NCI-H1694 treated with DMSO at 0.1 percent for 48 hours (cell line): ENCODE results near the gene KIF27.
"Not testable (repeated sequence)": the region's sequence is repeated elsewhere in the genome, so short reads cannot be mapped to it uniquely, and the experiment has no call there.

Experiments used
- DNase-seq: peaks from one replicate; lab custom pipeline; 2025; lab: John Stamatoyannopoulos, UW

KIF27 gene

DNA sequence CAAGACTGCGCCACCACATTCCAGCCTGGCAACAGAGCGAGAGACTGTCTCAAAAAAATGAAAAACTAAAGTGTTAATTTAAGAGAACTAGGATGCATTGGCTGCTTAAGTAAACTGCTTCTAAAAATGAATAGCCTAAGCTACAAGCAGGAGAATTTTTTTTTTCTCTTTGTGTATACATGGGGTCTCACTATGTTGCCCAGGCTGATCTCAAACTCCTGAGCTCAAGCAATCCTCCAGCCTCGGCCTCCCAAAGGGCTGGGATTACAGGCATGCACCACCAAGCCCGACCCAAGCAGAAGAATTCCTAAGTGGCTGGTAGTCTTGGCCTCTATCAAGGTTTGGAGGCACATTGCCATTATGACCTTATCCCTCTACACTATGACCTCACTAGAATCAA, 106.1 kb downstream of the KIF27 start:
- DNase-seq, result not testable (repeated sequence)

DNA sequence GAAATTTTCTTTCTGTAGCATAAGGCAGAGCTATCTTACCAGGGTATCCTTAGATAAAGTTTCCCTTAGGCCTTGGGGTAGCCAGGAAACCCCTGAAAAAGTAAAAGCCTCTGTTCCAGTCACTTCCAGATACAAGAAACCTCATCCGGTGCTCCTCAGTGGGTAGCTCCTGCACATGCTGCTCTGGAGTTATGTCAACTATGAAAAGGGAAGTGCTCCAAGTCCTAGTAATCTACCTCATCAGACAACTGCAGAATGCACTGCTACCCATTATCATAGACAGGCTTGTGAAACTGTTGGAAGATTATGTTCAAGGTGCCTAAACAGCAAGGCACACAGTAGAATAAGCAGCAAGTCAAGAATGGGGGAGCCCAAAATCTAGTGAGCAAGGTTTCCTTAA, 112.0 kb downstream of the KIF27 start:
- not testable (repeated sequence) for DNase-seq

GRCh38 chr9:83804454-83804853, 116.8 kb downstream of the KIF27 start:
- DNase-seq, result not testable (repeated sequence)

DNA sequence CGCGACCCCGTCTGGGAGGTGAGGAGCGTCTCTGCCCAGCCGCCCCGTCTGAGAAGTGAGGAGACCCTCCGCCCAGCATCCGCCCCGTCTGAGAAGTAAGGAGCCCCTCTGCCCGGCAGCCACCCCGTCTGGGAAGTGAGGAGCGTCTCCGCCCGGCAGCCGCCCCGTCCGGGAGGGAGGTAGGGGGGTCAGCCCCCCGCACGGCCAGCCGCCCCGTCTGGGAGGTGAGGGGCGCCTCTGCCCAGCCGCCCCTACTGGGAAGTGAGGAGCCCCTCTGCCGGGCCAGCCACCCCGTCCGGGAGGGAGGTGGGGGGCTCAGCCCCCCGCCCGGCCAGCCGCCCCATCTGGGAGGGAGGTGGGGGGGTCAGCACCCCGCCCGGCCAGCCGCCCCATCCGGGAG, 117.3 kb downstream of the KIF27 start:
- not testable (repeated sequence) for DNase-seq

GRCh38 chr9:83800236-83801033, 120.8 kb downstream of the KIF27 start:
- DNase-seq, result no peak

DNA sequence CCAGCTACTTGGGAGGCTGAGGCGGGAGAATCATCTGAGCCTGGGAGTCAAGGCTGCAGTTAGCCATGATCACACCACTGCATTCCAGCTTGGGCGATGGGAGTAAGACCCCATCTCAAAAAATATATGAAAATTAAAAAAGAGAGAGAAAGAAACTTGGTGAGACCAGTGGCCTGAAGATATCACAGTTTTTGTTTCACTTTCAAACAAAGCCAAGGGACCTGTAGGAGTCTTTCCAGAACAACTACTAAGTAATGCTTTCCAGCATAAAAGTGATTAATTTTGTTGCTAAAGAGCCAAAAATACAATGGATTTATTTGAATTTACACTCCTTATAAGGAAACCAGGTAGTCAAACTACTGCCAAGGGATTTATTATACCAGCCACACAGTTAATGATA, 127.2 kb downstream of the KIF27 start:
- no peak for DNase-seq

DNA sequence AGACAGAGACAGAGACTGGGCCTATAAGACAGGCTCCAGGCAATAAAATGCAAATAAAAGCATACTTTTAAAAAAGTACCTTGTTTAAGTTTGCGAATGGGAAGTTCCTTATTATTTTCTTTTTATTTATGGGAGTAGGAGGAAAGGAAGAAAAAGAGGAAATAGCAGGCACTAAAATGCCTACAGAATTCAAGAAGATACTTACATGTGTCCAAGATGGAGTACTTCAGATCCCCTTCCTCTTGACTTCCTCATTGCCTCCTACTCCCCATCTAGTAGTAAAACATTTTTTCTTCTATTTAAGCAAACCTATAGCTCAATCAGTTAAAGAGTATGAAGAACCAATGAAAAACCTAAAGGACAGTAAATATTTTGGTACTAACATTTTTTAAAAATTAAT, 128.5 kb downstream of the KIF27 start:
- DNase-seq, result no peak
